ENCODE measurements around the gene RALGPS1. TPM values are rescaled to one million over a fixed set of nuclear protein-coding genes. Genes with fewer than 3 reads are reported as not detected.

The RALGPS1 gene
- polyA plus RNA-seq, 1 of the 3 experiments (the other 2 are of a cell fraction) = 3.9 TPM

GRCh38 chr9:127058645-127059021 is 144.1 kb downstream of the RALGPS1 start:
- CTCF ChIA-PET = interaction anchor here (1.7 kb wide), 1 partner anchor 15 kb away, joined by 3 read pairs; no protein-coding TSS in a partner anchor
- Histone ChIP-seq H4K20me1 (ENCODE audit: insufficient read depth) (no peaks in the 10 kb centered on the region), H3K27me3 (ENCODE audit: insufficient read depth) (no peaks in the 10 kb centered on the region), H3K36me3 (replicated peaks in 1 of 2; ENCODE audit: control insufficient read depth in 1 of 2, insufficient read depth in 2 of 2, low read length in 1 of 2) (no peaks in the 10 kb centered on the region), H3K4me2 (no peak overlapping the region), H3K4me3 (ENCODE audit: low read depth in 2 of 2, low read length in 1 of 2) (no peak overlapping the region), H3K9me3 (no peaks in the 10 kb centered on the region), H2AFZ (ENCODE audit: low read depth) (no peak overlapping the region), H3K27ac (ENCODE audit: low read depth in 2 of 2, low read length in 1 of 2) (no peak overlapping the region; a peak in 1 of 4 replicates), H3K4me1 (ENCODE audit: control insufficient read depth in 1 of 2, insufficient read depth in 2 of 2, low read depth in 1 of 2, low read length in 1 of 2) (peaks cover 0 to 5% of the 10 kb centered on the region in 2 experiments; a peak in 1 of 4 replicates), H3K9me2 (no peaks in the 10 kb centered on the region), H3K9ac (no peak overlapping the region), H3K79me2 (ENCODE audit: insufficient read depth) (no peaks in the 10 kb centered on the region), H3F3A (replicated peaks; ENCODE audit: insufficient read depth) (no peaks in the 10 kb centered on the region)
- DNase-seq = no peak
- POLR2A ChIA-PET = no interaction called here
- TF ChIP-seq RAD21 (IDR thresholded peaks at IDR 0.05; ENCODE audit: low read length) (no peak), TAF1 (IDR thresholded peaks at IDR 0.05; ENCODE audit: borderline replicate concordance, low read depth, low read length) (no peak), USF1 (IDR thresholded peaks at IDR 0.05; ENCODE audit: borderline replicate concordance, low read depth) (no peak), MEF2A (IDR thresholded peaks at IDR 0.05; ENCODE audit: borderline replicate concordance, low read depth) (no peak), TCF12 (IDR thresholded peaks at IDR 0.05) (no peak), POLR2AphosphoS5 (IDR thresholded peaks at IDR 0.05; ENCODE audit: low read depth, low read length) (no peak), GABPA (IDR thresholded peaks at IDR 0.05; ENCODE audit: low read depth) (no peak)
- 81% methylated on average over 4 of the region's 4 CpGs for WGBS (ENCODE audit: low lambda C conversion rate)

GRCh38 chr9:127059030-127059429 is 144.4 kb downstream of the RALGPS1 start:
- DNase-seq = no peak
- no peak for TF ChIP-seq FOSL2 (IDR thresholded peaks at IDR 0.05; ENCODE audit: borderline replicate concordance, low read depth)
- TF ChIP-seq RCOR1 (IDR thresholded peaks at IDR 0.05; ENCODE audit: low read length) = no peak
- no peak for TF ChIP-seq FOXM1 (IDR thresholded peaks at IDR 0.05; ENCODE audit: low read depth)
- no peak for TF ChIP-seq EP300 (IDR thresholded peaks at IDR 0.05; ENCODE audit: borderline replicate concordance in 1 of 2, low read depth in 1 of 2, low read length in 1 of 2)
- no peak for TF ChIP-seq REST (IDR thresholded peaks at IDR 0.05; ENCODE audit: low read depth, low read length)
- TF ChIP-seq RAD21 (IDR thresholded peaks at IDR 0.05; ENCODE audit: low read length) = no peak
- no peak for TF ChIP-seq GABPA (IDR thresholded peaks at IDR 0.05; ENCODE audit: low read depth)
- CTCF ChIA-PET = interaction anchor here (1.7 kb wide), 1 partner anchor 14 kb away, joined by 3 read pairs; no protein-coding TSS in a partner anchor
- POLR2A ChIA-PET = no interaction called here
- Histone ChIP-seq H3K4me2 (no peak overlapping the region), H3K27me3 (ENCODE audit: insufficient read depth) (no peaks in the 10 kb centered on the region), H3K4me3 (ENCODE audit: low read depth in 2 of 2, low read length in 1 of 2) (no peak overlapping the region), H3K9ac (no peak overlapping the region), H3K36me3 (replicated peaks in 1 of 2; ENCODE audit: control insufficient read depth in 1 of 2, insufficient read depth in 2 of 2, low read length in 1 of 2) (no peaks in the 10 kb centered on the region), H2AFZ (ENCODE audit: low read depth) (no peak overlapping the region), H3K79me2 (ENCODE audit: insufficient read depth) (no peaks in the 10 kb centered on the region), H3K9me3 (no peaks in the 10 kb centered on the region), H3K4me1 (ENCODE audit: control insufficient read depth in 1 of 2, insufficient read depth in 2 of 2, low read depth in 1 of 2, low read length in 1 of 2) (peaks cover 0 to 5% of the 10 kb centered on the region in 2 experiments; a peak in 1 of 4 replicates), H4K20me1 (ENCODE audit: insufficient read depth) (no peaks in the 10 kb centered on the region), H3F3A (replicated peaks; ENCODE audit: insufficient read depth) (no peaks in the 10 kb centered on the region), H3K27ac (ENCODE audit: low read depth in 2 of 2, low read length in 1 of 2) (no peak overlapping the region), H3K9me2 (no peaks in the 10 kb centered on the region)
- WGBS (ENCODE audit: low lambda C conversion rate) = 100% methylated on average over 1 of the region's 2 CpGs
